ENCODE data around the gene CXorf38. TPM values are rescaled to one million over a fixed set of nuclear protein-coding genes. Genes with fewer than 3 reads are reported as not detected.
A peak's percentile ranks its signal among the peaks of the same experiment; 100 is the strongest.
"Not testable (repeated sequence)": the region's sequence is repeated elsewhere in the genome, so short reads cannot be mapped to it uniquely, and the experiment has no call there.

CXorf38 gene
- total RNA-seq, 1 experiment from 2014 or later = 14.9 TPM

GRCh38 chrX:40607381-40607780, 40.0 kb downstream of the CXorf38 start:
- intact Hi-C loops (cut with micrococcal nuclease; ENCODE audit: unreplicated experiment) = no loop called here
- BruUV-seq (replicated peaks) = no TSS peak
- H3K27me3 Mint-ChIP-seq (ENCODE audit: unreplicated experiment) = no peaks in the 10 kb centered on the region
- H3K9me3 Mint-ChIP-seq (ENCODE audit: low read depth, unreplicated experiment) = no peaks in the 10 kb centered on the region
- no peaks in the 10 kb centered on the region for H3K36me3 Mint-ChIP-seq (ENCODE audit: insufficient read depth, unreplicated experiment)
- no peaks in the 10 kb centered on the region for H3K4me1 Mint-ChIP-seq (ENCODE audit: low read depth, unreplicated experiment)
- H3K4me3 Mint-ChIP-seq (ENCODE audit: low read depth, unreplicated experiment) = no peak overlapping the region
- TF ChIP-seq CTCF (IDR thresholded peaks at IDR 0.05; ENCODE audit: unreplicated experiment) = no peak
- CTCF ChIA-PET = no interaction called here
- no peak for DNase-seq
- no peak overlapping the region for H3K27ac Mint-ChIP-seq (ENCODE audit: unreplicated experiment)

- no peak for TF ChIP-seq CTCF (IDR thresholded peaks at IDR 0.05; ENCODE audit: unreplicated experiment)
- Mint-ChIP-seq H3K4me1 (ENCODE audit: low read depth, unreplicated experiment) (no peaks in the 10 kb centered on the region), H3K4me3 (ENCODE audit: low read depth, unreplicated experiment) (no peak overlapping the region), H3K27ac (ENCODE audit: unreplicated experiment) (no peak overlapping the region), H3K9me3 (ENCODE audit: low read depth, unreplicated experiment) (no peaks in the 10 kb centered on the region), H3K27me3 (ENCODE audit: unreplicated experiment) (no peaks in the 10 kb centered on the region), H3K36me3 (ENCODE audit: insufficient read depth, unreplicated experiment) (peaks cover 14% of the 10 kb centered on the region)
- intact Hi-C loops (cut with micrococcal nuclease; ENCODE audit: unreplicated experiment) = no loop called here
- DNase-seq = no peak
- CTCF ChIA-PET = no interaction called here
- BruUV-seq (replicated peaks) = no TSS peak
Measured at GRCh38 chrX:40603446-40603845, 43.9 kb downstream of the CXorf38 start.

- H3K27me3 Mint-ChIP-seq (ENCODE audit: unreplicated experiment); DNase-seq; H3K4me1 Mint-ChIP-seq (ENCODE audit: low read depth, unreplicated experiment); CTCF ChIA-PET; BruUV-seq (replicated peaks); intact Hi-C loops (cut with micrococcal nuclease; ENCODE audit: unreplicated experiment); H3K27ac Mint-ChIP-seq (ENCODE audit: unreplicated experiment); H3K4me3 Mint-ChIP-seq (ENCODE audit: low read depth, unreplicated experiment); H3K9me3 Mint-ChIP-seq (ENCODE audit: low read depth, unreplicated experiment): not testable (repeated sequence)
- H3K36me3 Mint-ChIP-seq (ENCODE audit: insufficient read depth, unreplicated experiment) = peaks cover 15% of the 10 kb centered on the region
Measured at GRCh38 chrX:40589616-40590321, 57.6 kb downstream of the CXorf38 start.

- intact Hi-C loops (cut with micrococcal nuclease; ENCODE audit: unreplicated experiment); CTCF ChIA-PET; H3K9me3 Mint-ChIP-seq (ENCODE audit: low read depth, unreplicated experiment); H3K4me3 Mint-ChIP-seq (ENCODE audit: low read depth, unreplicated experiment); H3K27me3 Mint-ChIP-seq (ENCODE audit: unreplicated experiment); DNase-seq; BruUV-seq (replicated peaks); H3K27ac Mint-ChIP-seq (ENCODE audit: unreplicated experiment): not testable (repeated sequence)
- Mint-ChIP-seq H3K4me1 (ENCODE audit: low read depth, unreplicated experiment) (peaks cover 21% of the 10 kb centered on the region), H3K36me3 (ENCODE audit: insufficient read depth, unreplicated experiment) (peaks cover 14% of the 10 kb centered on the region)
Measured at GRCh38 chrX:40587623-40588022, 59.7 kb downstream of the CXorf38 start.

- TF ChIP-seq CTCF (IDR thresholded peaks at IDR 0.05; ENCODE audit: unreplicated experiment) = no peak
- H3K27ac Mint-ChIP-seq (ENCODE audit: unreplicated experiment) = no peak overlapping the region
- peaks cover 30% of the 10 kb centered on the region for H3K4me1 Mint-ChIP-seq (ENCODE audit: low read depth, unreplicated experiment)
- BruUV-seq (replicated peaks) = no TSS peak
- H3K4me3 Mint-ChIP-seq (ENCODE audit: low read depth, unreplicated experiment) = no peak overlapping the region
- no peaks in the 10 kb centered on the region for H3K27me3 Mint-ChIP-seq (ENCODE audit: unreplicated experiment)
- H3K9me3 Mint-ChIP-seq (ENCODE audit: low read depth, unreplicated experiment) = no peaks in the 10 kb centered on the region
- DNase-seq = no peak
- intact Hi-C loops (cut with micrococcal nuclease; ENCODE audit: unreplicated experiment) = no loop called here
- peaks cover 26% of the 10 kb centered on the region for H3K36me3 Mint-ChIP-seq (ENCODE audit: insufficient read depth, unreplicated experiment)
- CTCF ChIA-PET = no interaction called here
Measured at GRCh38 chrX:40582811-40583210, 64.5 kb downstream of the CXorf38 start.

- intact Hi-C loops (cut with micrococcal nuclease; ENCODE audit: unreplicated experiment); DNase-seq; CTCF ChIA-PET; H3K27me3 Mint-ChIP-seq (ENCODE audit: unreplicated experiment); H3K27ac Mint-ChIP-seq (ENCODE audit: unreplicated experiment); H3K9me3 Mint-ChIP-seq (ENCODE audit: low read depth, unreplicated experiment): not testable (repeated sequence)
- Mint-ChIP-seq H3K4me1 (ENCODE audit: low read depth, unreplicated experiment) (peaks cover 30% of the 10 kb centered on the region), H3K4me3 (ENCODE audit: low read depth, unreplicated experiment) (peak overlapping the region; percentile 99), H3K36me3 (ENCODE audit: insufficient read depth, unreplicated experiment) (peaks cover 26% of the 10 kb centered on the region)
- TSS peak; percentile 54 for BruUV-seq (replicated peaks)
Measured at GRCh38 chrX:40582178-40582577, 65.2 kb downstream of the CXorf38 start.

All from Calu3 (cell line).